ENCODE data around the gene DCX.

- TF ChIP-seq, protein P1, sequence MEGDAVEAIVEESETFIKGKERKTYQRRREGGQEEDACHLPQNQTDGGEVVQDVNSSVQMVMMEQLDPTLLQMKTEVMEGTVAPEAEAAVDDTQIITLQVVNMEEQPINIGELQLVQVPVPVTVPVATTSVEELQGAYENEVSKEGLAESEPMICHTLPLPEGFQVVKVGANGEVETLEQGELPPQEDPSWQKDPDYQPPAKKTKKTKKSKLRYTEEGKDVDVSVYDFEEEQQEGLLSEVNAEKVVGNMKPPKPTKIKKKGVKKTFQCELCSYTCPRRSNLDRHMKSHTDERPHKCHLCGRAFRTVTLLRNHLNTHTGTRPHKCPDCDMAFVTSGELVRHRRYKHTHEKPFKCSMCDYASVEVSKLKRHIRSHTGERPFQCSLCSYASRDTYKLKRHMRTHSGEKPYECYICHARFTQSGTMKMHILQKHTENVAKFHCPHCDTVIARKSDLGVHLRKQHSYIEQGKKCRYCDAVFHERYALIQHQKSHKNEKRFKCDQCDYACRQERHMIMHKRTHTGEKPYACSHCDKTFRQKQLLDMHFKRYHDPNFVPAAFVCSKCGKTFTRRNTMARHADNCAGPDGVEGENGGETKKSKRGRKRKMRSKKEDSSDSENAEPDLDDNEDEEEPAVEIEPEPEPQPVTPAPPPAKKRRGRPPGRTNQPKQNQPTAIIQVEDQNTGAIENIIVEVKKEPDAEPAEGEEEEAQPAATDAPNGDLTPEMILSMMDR (IDR thresholded peaks at IDR 0.05 in 4 of 5, conservative IDR thresholded peaks at IDR 0.05 in 1 of 5), result no peak
- TF ChIP-seq POLR2A (IDR thresholded peaks at IDR 0.05), result no peak
Observed at GRCh38 chrX:111337067-111337637, 74.8 kb downstream of the DCX start.
